K562 (cell line): Measurements from ENCODE around the gene SDCBP2.

ENCODE experiments used
- POLR2A ChIP-seq: fragments of 450-650 bp; conservative IDR thresholded peaks from 2 replicates; pipeline ENCODE4 v1.6.1; 2016
- TF ChIP-seq, protein P1 (sequence below): sonication (generic); formaldehyde crosslinking; IDR thresholded peaks from 2 replicates; pipeline ENCODE4 v1.5.0; 2020; ENCODE audit warnings: missing genetic modification reagents
- TF ChIP-seq, protein P2 (sequence below), 3 experiments: IDR thresholded peaks in 2 of 3; conservative IDR thresholded peaks in 1 of 3; 2 replicates each; pipeline ENCODE4 v1.5.1; 2011 to 2012; ENCODE audit warnings: low read length in 3 of 3, mild to moderate bottlenecking in 3 of 3, control low read depth in 2 of 3, improper control_type of control experiment in 1 of 3, inconsistent platforms in 1 of 3, low read depth in 1 of 3, mixed read lengths in 1 of 3, moderate library complexity in 1 of 3; ENCODE audit not compliant: insufficient read depth in 2 of 3

DNA sequence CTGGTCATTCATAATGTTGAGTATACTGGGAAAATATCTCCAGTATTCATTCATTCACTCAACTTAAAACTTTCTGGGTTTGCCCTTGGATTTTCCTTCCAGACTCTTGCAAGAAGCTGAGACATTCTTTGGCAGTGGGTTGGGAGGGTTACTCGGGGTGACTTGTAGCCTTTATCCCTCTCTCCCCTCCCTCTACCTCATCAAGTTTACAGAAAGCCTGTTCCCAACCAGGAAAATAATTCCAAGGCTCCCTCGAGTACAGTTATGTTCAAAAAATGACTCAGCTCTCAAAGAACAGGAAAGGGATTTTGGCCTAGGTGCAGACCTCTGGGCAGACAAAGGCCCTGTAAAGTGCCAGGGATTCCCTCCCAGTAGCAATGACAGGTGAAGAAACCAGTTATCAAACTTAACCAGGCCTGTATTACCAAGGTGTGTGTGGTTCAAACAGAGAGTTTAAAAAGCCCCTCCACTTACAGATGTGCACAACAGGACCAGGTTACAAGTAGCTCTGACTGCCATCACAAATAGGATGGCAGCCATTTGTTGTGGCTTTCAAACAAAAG is 41.7 kb upstream of the SDCBP2 start:
- TF ChIP-seq, protein P1, sequence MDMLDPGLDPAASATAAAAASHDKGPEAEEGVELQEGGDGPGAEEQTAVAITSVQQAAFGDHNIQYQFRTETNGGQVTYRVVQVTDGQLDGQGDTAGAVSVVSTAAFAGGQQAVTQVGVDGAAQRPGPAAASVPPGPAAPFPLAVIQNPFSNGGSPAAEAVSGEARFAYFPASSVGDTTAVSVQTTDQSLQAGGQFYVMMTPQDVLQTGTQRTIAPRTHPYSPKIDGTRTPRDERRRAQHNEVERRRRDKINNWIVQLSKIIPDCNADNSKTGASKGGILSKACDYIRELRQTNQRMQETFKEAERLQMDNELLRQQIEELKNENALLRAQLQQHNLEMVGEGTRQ (CRISPR knock-in tag), result no peak
- TF ChIP-seq, protein P2, sequence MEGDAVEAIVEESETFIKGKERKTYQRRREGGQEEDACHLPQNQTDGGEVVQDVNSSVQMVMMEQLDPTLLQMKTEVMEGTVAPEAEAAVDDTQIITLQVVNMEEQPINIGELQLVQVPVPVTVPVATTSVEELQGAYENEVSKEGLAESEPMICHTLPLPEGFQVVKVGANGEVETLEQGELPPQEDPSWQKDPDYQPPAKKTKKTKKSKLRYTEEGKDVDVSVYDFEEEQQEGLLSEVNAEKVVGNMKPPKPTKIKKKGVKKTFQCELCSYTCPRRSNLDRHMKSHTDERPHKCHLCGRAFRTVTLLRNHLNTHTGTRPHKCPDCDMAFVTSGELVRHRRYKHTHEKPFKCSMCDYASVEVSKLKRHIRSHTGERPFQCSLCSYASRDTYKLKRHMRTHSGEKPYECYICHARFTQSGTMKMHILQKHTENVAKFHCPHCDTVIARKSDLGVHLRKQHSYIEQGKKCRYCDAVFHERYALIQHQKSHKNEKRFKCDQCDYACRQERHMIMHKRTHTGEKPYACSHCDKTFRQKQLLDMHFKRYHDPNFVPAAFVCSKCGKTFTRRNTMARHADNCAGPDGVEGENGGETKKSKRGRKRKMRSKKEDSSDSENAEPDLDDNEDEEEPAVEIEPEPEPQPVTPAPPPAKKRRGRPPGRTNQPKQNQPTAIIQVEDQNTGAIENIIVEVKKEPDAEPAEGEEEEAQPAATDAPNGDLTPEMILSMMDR (IDR thresholded peaks at IDR 0.05 in 2 of 3, conservative IDR thresholded peaks at IDR 0.05 in 1 of 3; ENCODE audit: insufficient read depth in 2 of 3, low read depth in 1 of 3, low read length in 3 of 3), result no peak
- no peak for TF ChIP-seq POLR2A
